ENCODE data around the gene LMTK3. TPM values are rescaled to one million over a fixed set of nuclear protein-coding genes. Genes with fewer than 3 reads are reported as not detected.
A peak's percentile ranks its signal among the peaks of the same experiment; 100 is the strongest.

Gene LMTK3
- total and polyA plus RNA-seq, 9 of the 15 experiments (the other 6 are each of a cell fraction or from before 2014, with no cell fraction given) = 0.35 to 12.3 (median 2.0) TPM; not detected in 2

DNA sequence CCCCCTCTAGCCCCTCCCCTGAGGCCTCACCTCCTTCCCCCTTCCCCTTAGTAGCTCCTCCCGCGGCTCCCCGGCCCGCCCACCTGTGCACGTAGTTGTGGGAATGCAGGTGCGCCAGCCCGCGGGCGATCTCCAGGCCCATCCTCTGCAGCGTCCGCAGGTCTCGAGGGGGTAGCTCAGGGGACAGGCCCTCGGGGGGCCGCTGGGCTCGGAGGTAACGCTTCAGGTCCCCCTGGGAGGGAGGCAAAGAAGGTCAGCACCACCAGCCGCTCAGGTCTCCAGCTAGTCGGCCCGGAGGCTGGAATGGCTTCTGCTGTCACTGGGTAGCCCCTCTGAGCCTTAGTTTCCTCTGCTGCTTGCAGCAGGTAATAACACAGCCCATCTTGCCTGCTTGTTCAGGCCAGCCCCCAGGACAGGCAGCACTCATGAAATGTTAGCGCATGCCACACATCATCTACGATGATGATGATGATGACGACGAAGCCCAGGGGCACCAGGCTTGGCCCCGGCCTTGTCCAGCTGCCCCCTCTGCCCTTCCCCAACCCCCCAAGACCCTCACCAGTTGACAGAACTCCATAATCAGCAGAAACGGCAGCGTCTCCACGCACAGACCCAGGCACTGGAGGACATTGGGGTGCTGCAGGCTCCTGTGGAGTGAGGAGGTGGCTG lies 9.2 kb downstream of the LMTK3 start (continued):
- TF ChIP-seq, protein P1, sequence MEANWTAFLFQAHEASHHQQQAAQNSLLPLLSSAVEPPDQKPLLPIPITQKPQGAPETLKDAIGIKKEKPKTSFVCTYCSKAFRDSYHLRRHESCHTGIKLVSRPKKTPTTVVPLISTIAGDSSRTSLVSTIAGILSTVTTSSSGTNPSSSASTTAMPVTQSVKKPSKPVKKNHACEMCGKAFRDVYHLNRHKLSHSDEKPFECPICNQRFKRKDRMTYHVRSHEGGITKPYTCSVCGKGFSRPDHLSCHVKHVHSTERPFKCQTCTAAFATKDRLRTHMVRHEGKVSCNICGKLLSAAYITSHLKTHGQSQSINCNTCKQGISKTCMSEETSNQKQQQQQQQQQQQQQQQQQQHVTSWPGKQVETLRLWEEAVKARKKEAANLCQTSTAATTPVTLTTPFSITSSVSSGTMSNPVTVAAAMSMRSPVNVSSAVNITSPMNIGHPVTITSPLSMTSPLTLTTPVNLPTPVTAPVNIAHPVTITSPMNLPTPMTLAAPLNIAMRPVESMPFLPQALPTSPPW (CRISPR knock-in tag; IDR thresholded peaks at IDR 0.05) = 0 out of 2 replicates have a peak, but pooled peaks have one; percentile 46
- TF ChIP-seq, protein P2, sequence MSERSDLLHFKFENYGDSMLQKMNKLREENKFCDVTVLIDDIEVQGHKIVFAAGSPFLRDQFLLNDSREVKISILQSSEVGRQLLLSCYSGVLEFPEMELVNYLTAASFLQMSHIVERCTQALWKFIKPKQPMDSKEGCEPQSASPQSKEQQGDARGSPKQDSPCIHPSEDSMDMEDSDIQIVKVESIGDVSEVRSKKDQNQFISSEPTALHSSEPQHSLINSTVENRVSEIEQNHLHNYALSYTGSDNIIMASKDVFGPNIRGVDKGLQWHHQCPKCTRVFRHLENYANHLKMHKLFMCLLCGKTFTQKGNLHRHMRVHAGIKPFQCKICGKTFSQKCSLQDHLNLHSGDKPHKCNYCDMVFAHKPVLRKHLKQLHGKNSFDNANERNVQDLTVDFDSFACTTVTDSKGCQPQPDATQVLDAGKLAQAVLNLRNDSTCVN (CRISPR knock-in tag; IDR thresholded peaks at IDR 0.05) = no peak
- no peak for TF ChIP-seq TFAM (CRISPR knock-in tag; conservative IDR thresholded peaks at IDR 0.05)
- TF ChIP-seq HDAC1 (IDR thresholded peaks at IDR 0.05) = peak in 1 of 2 experiments; percentile 9; a peak in 1 of 4 replicates
- no peak for TF ChIP-seq DIDO1 (tag; IDR thresholded peaks at IDR 0.05; ENCODE audit: low read depth)
- TF ChIP-seq ZNF589 (CRISPR knock-in tag; IDR thresholded peaks at IDR 0.05; ENCODE audit: low read depth) = no peak
- TF ChIP-seq ZNF561 (CRISPR knock-in tag; conservative IDR thresholded peaks at IDR 0.05) = no peak
- TF ChIP-seq HDAC2 (IDR thresholded peaks at IDR 0.05) = no peak
- peak; percentile 31; the same call in 1 of the 2 replicates for TF ChIP-seq PHF8 (IDR thresholded peaks at IDR 0.05; ENCODE audit: borderline replicate concordance, low read length)
- no peak for TF ChIP-seq ZKSCAN3 (CRISPR knock-in tag; IDR thresholded peaks at IDR 0.05)
- no peak for TF ChIP-seq CREB1 (IDR thresholded peaks at IDR 0.05)
- TF ChIP-seq CREB1 (CRISPR knock-in tag; IDR thresholded peaks at IDR 0.05) = 0 out of 2 replicates have a peak, but pooled peaks have one; percentile 24
- no peak for TF ChIP-seq CCAR2 (IDR thresholded peaks at IDR 0.05; ENCODE audit: low read depth, low read length)
- TF ChIP-seq ZFX (CRISPR knock-in tag; IDR thresholded peaks at IDR 0.05) = peak; percentile 36; the same call in 1 of the 2 replicates
- TF ChIP-seq POLR2G (IDR thresholded peaks at IDR 0.05; ENCODE audit: low read depth, low read length) = 0 out of 2 replicates have a peak, but pooled peaks have one; percentile 33
- TF ChIP-seq NRF1 (conservative IDR thresholded peaks at IDR 0.05 in 1 of 2, IDR thresholded peaks at IDR 0.05 in 1 of 2) = peak; percentile 46 to 47; a peak in 3 of 4 replicates
- TF ChIP-seq, protein P3, sequence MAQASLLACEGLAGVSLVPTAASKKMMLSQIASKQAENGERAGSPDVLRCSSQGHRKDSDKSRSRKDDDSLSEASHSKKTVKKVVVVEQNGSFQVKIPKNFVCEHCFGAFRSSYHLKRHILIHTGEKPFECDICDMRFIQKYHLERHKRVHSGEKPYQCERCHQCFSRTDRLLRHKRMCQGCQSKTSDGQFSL (CRISPR knock-in tag; IDR thresholded peaks at IDR 0.05) = no peak
- TF ChIP-seq, protein P3 (tag; IDR thresholded peaks at IDR 0.05) = peak in 1 of 2 experiments; percentile 33; a peak in 1 of 4 replicates
- TF ChIP-seq, protein P4, sequence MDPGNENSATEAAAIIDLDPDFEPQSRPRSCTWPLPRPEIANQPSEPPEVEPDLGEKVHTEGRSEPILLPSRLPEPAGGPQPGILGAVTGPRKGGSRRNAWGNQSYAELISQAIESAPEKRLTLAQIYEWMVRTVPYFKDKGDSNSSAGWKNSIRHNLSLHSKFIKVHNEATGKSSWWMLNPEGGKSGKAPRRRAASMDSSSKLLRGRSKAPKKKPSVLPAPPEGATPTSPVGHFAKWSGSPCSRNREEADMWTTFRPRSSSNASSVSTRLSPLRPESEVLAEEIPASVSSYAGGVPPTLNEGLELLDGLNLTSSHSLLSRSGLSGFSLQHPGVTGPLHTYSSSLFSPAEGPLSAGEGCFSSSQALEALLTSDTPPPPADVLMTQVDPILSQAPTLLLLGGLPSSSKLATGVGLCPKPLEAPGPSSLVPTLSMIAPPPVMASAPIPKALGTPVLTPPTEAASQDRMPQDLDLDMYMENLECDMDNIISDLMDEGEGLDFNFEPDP (CRISPR knock-in tag; IDR thresholded peaks at IDR 0.05) = no peak
- TF ChIP-seq CHCHD3 (CRISPR knock-in tag; IDR thresholded peaks at IDR 0.05) = no peak
- TF ChIP-seq KHSRP (IDR thresholded peaks at IDR 0.05) = no peak
- TF ChIP-seq ZNF184 (CRISPR knock-in tag; IDR thresholded peaks at IDR 0.05) = no peak
- peak; percentile 38 for TF ChIP-seq SAP30 (IDR thresholded peaks at IDR 0.05; ENCODE audit: borderline replicate concordance, insufficient read depth, low read depth, low read length, poor library complexity, severe bottlenecking)
- no peak for TF ChIP-seq ZNF121 (CRISPR knock-in tag; conservative IDR thresholded peaks at IDR 0.05)
- TF ChIP-seq MCM5 (IDR thresholded peaks at IDR 0.05; ENCODE audit: low read depth) = no peak
